Colonic mucosa (tissue), 4 donors: ENCODE data around the gene PSMB10. TPM values are rescaled to one million over a fixed set of nuclear protein-coding genes. Genes with fewer than 3 reads are reported as not detected.

Source experiments
- DNase-seq: peaks from one replicate; pipeline ENCODE4 v3.0.0-alpha.2; 2020
- H3K27ac ChIP-seq: fragments of 200-600 bp; one replicate; pipeline ENCODE4 v1.8.0; 2021
- H3K27me3 ChIP-seq: fragments of 200-600 bp; one replicate; pipeline ENCODE4 v1.8.0; 2021
- H3K36me3 ChIP-seq: fragments of 200-600 bp; one replicate; pipeline ENCODE4 v1.8.0; 2021
- H3K4me1 ChIP-seq: fragments of 200-600 bp; one replicate; pipeline ENCODE4 v1.8.0; 2021; ENCODE audit warnings: mild to moderate bottlenecking
- H3K4me3 ChIP-seq: fragments of 200-600 bp; one replicate; pipeline ENCODE4 v1.8.0; 2021
- H3K9ac ChIP-seq, 2 donors: one replicate each; pipeline ENCODE4 v1.7.0; 2013; ENCODE audit warnings: control low read depth in 2 of 2, low read depth in 2 of 2, low read length in 2 of 2
- H3K9me3 ChIP-seq: fragments of 200-600 bp; one replicate; pipeline ENCODE4 v1.8.0; 2021
- intact Hi-C: fragments of 100-400 bp; cut with DNase I; formaldehyde crosslinking; loops from one replicate; pipeline ENCODE4 v1.14.1; 2022
- total RNA-seq, 2 donors: library from RNA; stranded (reverse); fragmentation: NEBNext Ultra II Directional in 1 of 2; extraction: Animal tissue kit (Norgen Biotek cat#: 25700) in 1 of 2; gene quantifications; one replicate each; pipeline ENCODE4 v1.2.1, GENCODE V29; 2021
- TF ChIP-seq, protein P1 (sequence below): fragments of 200-600 bp; IDR thresholded peaks from one replicate; pipeline ENCODE4 v1.8.0; 2022; ENCODE audit warnings: antibody characterized with exemption, mild to moderate bottlenecking
- donor health status: healthy.
- donor health status: DM: no; HTN: no; CAD: no.
- donor health status: DM: no; HTN: no; CAD: no.

The PSMB10 gene
- total RNA-seq, result 100 to 1,000 TPM; 120 to 124 TPM

DNA sequence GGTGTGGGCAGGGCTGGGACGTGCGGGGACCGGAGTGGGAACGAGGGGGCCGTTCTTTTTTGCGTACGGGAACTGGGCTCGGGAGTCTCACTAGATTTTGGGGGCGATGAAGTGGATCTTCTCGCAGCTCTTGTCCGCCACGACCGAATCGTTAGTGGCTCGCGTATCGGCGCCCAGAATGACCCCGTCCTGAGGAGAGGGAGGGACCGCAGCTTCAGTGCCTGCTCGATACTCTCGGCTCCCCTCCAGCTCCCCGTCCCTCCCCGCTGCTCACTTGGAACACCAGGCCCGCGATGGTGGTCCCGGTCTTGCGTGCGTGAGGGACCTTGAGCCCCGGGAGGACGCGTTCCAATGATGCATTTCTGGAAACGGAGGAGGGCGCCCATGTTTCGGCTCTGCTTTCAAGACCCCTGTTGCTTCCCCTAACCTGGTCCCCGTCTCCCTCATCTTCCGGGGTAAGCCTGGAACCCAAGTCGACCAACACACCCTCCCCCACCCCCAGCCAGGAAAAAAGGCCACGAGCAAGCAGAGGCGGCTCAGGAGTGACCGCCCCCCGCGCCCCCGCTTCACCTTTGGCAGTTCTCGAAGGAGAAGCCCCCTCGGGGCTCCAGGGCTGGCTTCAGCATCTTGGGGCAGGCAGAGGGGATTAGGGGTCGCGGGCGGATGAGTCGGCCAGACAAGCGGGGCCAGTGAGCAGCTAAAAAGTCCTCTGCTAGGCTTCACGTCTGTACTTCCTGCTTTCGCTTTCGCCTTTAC, at the start of gene PSMB10:
Gene PSMB10 (minus strand): TSS at position 727 of the 756 bp plus-strand sequence. CDS start 101 bp downstream, at position 626.
- peak within 1 kb of the TSS; percentile 89 for H3K27ac ChIP-seq
- intact Hi-C loops, result no loop called here
- H3K4me1 ChIP-seq, result peaks cover 9% of the 10 kb centered on the region
- DNase-seq, result peak; percentile 83
- H3K27me3 ChIP-seq, result no peaks in the 10 kb centered on the region
- H3K9ac ChIP-seq, result peak within 1 kb of the TSS; percentile 97 to 99
- H3K36me3 ChIP-seq, result no peaks in the 10 kb centered on the region
- peak within 1 kb of the TSS; percentile 84 for H3K4me3 ChIP-seq
- no peaks in the 10 kb centered on the region for H3K9me3 ChIP-seq
- TF ChIP-seq, protein P1, sequence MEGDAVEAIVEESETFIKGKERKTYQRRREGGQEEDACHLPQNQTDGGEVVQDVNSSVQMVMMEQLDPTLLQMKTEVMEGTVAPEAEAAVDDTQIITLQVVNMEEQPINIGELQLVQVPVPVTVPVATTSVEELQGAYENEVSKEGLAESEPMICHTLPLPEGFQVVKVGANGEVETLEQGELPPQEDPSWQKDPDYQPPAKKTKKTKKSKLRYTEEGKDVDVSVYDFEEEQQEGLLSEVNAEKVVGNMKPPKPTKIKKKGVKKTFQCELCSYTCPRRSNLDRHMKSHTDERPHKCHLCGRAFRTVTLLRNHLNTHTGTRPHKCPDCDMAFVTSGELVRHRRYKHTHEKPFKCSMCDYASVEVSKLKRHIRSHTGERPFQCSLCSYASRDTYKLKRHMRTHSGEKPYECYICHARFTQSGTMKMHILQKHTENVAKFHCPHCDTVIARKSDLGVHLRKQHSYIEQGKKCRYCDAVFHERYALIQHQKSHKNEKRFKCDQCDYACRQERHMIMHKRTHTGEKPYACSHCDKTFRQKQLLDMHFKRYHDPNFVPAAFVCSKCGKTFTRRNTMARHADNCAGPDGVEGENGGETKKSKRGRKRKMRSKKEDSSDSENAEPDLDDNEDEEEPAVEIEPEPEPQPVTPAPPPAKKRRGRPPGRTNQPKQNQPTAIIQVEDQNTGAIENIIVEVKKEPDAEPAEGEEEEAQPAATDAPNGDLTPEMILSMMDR, result no peak

DNA sequence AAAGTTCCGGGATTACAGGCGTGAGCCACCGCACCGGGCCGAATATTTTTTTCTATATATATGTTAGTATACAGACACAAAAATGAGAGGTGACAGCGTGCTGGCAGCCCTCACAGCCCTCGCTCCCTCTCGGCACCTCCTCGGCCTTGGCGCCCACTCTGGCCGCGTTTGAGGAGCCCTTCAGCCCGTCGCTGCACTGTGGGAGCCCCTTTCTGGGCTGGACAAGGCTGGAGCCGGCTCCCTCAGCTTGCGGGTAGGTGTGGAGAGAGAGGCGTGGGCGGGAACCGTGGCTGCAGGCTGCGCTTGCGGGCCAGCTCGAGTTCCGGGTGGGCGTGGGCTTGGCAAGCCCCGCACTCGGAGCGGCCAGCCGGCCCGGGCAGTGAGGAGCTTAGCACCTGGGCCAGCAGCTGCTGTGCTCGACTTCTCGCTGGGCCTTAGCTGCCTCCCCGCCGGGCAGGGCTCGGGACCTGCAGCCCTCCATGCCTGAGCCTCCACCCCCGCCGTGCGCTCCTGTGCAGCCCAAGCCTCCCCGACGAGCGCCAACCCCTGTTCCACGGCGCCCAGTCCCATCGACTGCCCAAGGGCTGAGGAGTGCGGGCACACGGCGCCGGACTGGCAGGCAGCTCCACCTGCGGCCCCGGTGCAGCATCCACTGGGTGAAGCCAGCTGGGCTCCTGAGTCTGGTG, 45.5 kb upstream of the PSMB10 start:
- TF ChIP-seq, protein P1, result no peak
- intact Hi-C loops, result no loop called here
- no peak overlapping the region for H3K27ac ChIP-seq
- no peaks in the 10 kb centered on the region for H3K36me3 ChIP-seq
- no peak for DNase-seq
- no peaks in the 10 kb centered on the region for H3K27me3 ChIP-seq
- no peaks in the 10 kb centered on the region for H3K9me3 ChIP-seq
- peaks cover 7% of the 10 kb centered on the region for H3K4me1 ChIP-seq
- H3K9ac ChIP-seq, result no peak overlapping the region
- no peak overlapping the region for H3K4me3 ChIP-seq

DNA sequence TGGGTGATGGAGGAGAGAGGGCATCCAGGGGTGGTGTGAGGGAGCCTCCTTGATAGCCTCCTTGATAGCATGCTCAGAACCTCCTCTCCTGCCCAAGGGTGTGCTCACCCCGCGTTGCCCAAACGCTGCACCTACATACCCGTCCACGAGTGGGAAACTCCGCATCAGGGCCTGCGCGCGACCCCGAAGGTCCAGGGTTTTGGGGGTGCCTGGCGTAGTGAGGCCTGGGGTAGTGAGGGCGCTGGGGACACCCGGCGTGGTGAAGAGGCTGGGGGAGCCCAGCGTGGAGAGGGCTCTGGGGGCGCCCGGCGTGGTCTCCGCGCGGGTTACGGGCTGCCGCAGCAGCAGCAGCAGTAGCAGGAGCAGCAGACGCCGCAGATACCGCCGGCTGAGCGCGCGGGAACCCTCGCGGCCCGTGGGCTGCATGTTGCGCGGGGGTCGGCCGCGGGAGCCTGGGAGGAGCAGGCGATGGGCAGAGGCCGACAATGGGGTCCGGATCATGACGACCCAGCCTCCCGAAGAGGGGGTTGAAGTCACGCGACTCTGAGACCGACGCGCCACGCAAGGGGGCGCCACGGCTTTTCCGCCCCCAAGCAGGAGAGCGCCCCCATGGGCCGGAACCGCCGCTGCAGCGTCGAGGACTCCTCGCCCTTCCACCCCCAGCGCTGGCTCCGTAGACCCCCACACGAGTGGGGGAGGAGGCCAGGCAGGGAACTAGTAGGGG, 43.5 kb upstream of the PSMB10 start, which contains the start of gene DPEP3:
Gene DPEP3 (minus strand): TSS at position 545 of the 724 bp plus-strand sequence. CDS start 119 bp downstream, at position 426.
- TF ChIP-seq, protein P1, result no peak
- Histone ChIP-seq H3K27me3 (no peaks in the 10 kb centered on the region), H3K36me3 (no peaks in the 10 kb centered on the region), H3K9ac (no peak within 1 kb of the TSS), H3K4me3 (no peak within 1 kb of the TSS), H3K9me3 (no peaks in the 10 kb centered on the region), H3K27ac (no peak within 1 kb of the TSS), H3K4me1 (peaks cover 7% of the 10 kb centered on the region)
- intact Hi-C loops, result no loop called here
- no peak for DNase-seq

DNA sequence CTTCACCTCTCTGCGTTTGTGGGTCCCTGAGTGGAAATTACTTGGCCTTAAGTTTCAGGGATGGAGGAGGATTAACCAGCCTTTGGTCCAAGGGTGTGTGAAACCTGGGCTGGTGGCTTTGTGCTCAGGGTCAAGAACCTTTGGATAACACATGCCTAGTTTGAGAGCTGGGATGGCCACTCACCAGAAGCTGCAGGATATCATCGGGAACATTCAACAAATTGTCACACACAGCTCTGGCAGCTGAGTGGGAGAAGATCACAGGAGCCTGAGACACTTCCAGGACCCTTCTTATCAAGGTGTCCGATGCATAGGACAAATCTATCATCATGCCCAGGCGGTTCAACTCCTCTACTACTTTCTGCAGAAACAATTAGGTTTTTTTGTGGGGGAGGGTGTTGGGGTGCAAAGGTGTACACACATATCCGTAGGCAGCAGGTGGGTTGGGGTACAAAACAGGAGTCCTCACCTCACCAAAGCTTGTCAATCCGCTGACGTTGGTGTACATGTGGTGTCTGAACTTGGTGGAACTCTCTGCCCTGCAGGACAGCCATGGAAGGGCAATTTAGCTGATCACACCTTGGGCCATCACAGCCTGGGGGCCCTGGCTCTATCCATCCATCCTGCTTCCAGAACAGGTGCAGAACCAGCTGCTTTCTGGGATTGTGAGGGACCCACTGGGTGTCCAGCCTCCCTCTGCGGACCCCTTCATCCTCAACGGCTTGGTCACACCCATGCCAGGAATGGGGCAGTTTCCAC, 41.0 kb upstream of the PSMB10 start:
- H3K4me3 ChIP-seq, result no peak overlapping the region
- H3K36me3 ChIP-seq, result no peaks in the 10 kb centered on the region
- H3K4me1 ChIP-seq, result no peaks in the 10 kb centered on the region
- intact Hi-C loops, result no loop called here
- TF ChIP-seq, protein P1, result no peak
- no peaks in the 10 kb centered on the region for H3K27me3 ChIP-seq
- no peak overlapping the region for H3K9ac ChIP-seq
- no peak overlapping the region for H3K27ac ChIP-seq
- H3K9me3 ChIP-seq, result no peaks in the 10 kb centered on the region
- no peak for DNase-seq

DNA sequence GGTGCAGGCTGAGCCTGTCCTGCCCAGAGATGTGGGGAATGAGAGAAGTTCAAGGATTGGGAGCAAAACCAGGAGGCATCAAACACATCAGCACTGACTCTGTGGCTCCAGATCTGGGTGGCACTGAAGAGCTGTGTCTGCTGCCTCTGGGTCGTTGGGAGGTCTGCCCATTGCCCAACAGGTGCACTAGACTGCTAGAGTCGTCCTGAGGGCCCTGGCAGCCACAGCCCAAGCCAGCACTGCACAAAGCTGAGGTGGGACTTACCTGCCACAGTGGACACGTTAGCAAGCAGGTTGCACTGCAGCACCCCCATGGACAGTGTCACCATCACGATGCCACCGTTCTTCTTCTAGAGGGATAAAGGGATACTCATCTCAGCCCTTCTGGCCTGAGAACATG, 40.4 kb upstream of the PSMB10 start:
- intact Hi-C loops, result no loop called here
- no peaks in the 10 kb centered on the region for H3K4me1 ChIP-seq
- H3K27ac ChIP-seq, result no peak overlapping the region
- H3K36me3 ChIP-seq, result no peaks in the 10 kb centered on the region
- no peak overlapping the region for H3K4me3 ChIP-seq
- no peak overlapping the region for H3K9ac ChIP-seq
- no peaks in the 10 kb centered on the region for H3K9me3 ChIP-seq
- no peaks in the 10 kb centered on the region for H3K27me3 ChIP-seq
- TF ChIP-seq, protein P1, result no peak
- no peak for DNase-seq
